ENCODE data around the gene BRMS1.
A peak's percentile ranks its signal among the peaks of the same experiment; 100 is the strongest.
"Not testable (repeated sequence)": the region's sequence is repeated elsewhere in the genome, so short reads cannot be mapped to it uniquely, and the experiment has no call there.

The BRMS1 gene

GRCh38 chr11:66322732-66323427, 22.0 kb downstream of the BRMS1 start:
- DNase-seq (ENCODE audit: low read depth in 2 of 2) = no peak

GRCh38 chr11:66321606-66322005, 23.3 kb downstream of the BRMS1 start:
- no peak for DNase-seq (ENCODE audit: low read depth in 2 of 2)

- DNase-seq (ENCODE audit: low read depth in 2 of 2) = not testable (repeated sequence)
Observed at GRCh38 chr11:66320748-66321147, 24.2 kb downstream of the BRMS1 start.

GRCh38 chr11:66320289-66320688, 24.6 kb downstream of the BRMS1 start:
- DNase-seq (ENCODE audit: low read depth in 2 of 2) = not testable (repeated sequence)

GRCh38 chr11:66318600-66318970, 26.3 kb downstream of the BRMS1 start:
- DNase-seq (ENCODE audit: low read depth in 2 of 2) = no peak

GRCh38 chr11:66317723-66318599, 26.9 kb downstream of the BRMS1 start:
- no peak for DNase-seq (ENCODE audit: low read depth in 2 of 2)

GRCh38 chr11:66317322-66317722, 27.6 kb downstream of the BRMS1 start:
- DNase-seq (ENCODE audit: low read depth in 2 of 2) = peak in 1 of 2 donors; percentile 14

GRCh38 chr11:66316849-66317251, 28.1 kb downstream of the BRMS1 start, which contains the start of gene CD248:
CD248 (minus strand) TSS chr11:66317044; CDS start chr11:66317027, 17 bp downstream.
- no peak for DNase-seq (ENCODE audit: low read depth in 2 of 2)

GRCh38 chr11:66315921-66316811, 28.7 kb downstream of the BRMS1 start:
- DNase-seq (ENCODE audit: low read depth in 2 of 2) = no peak

- no peak for DNase-seq (ENCODE audit: low read depth in 2 of 2)
Observed at GRCh38 chr11:66315498-66315885, 29.4 kb downstream of the BRMS1 start.

GRCh38 chr11:66314561-66315497, 30.1 kb downstream of the BRMS1 start:
- no peak for DNase-seq (ENCODE audit: low read depth in 2 of 2)

GRCh38 chr11:66314186-66314501, 30.8 kb downstream of the BRMS1 start:
- DNase-seq (ENCODE audit: low read depth in 2 of 2) = no peak

GRCh38 chr11:66313321-66314185, 31.4 kb downstream of the BRMS1 start:
- no peak for DNase-seq (ENCODE audit: low read depth in 2 of 2)

GRCh38 chr11:66312549-66313320, 32.2 kb downstream of the BRMS1 start:
- DNase-seq (ENCODE audit: low read depth in 2 of 2) = peak; percentile 97 to 98

- peak; percentile 96 to 99 for DNase-seq (ENCODE audit: low read depth in 2 of 2)
Observed at GRCh38 chr11:66311965-66312548, 32.8 kb downstream of the BRMS1 start.

- no peak for DNase-seq (ENCODE audit: low read depth in 2 of 2)
Observed at GRCh38 chr11:66311470-66311964, 33.4 kb downstream of the BRMS1 start.

GRCh38 chr11:66310803-66311440, 34.0 kb downstream of the BRMS1 start:
- not testable (repeated sequence) for DNase-seq (ENCODE audit: low read depth in 2 of 2)

GRCh38 chr11:66310324-66310723, 34.6 kb downstream of the BRMS1 start:
- no peak for DNase-seq (ENCODE audit: low read depth in 2 of 2)
